GM12891 (cell line): ENCODE data around the gene WTIP.

ENCODE experiments used
- DNase-seq: peaks from one replicate; pipeline ENCODE4 v3.0.0; 2011; ENCODE audit warnings: low spot score; ENCODE audit not compliant: insufficient read length
- FAIRE-seq: peaks from 2 replicates; lab custom pipeline; 2011; peaks lifted over from hg19 to GRCh38; lab: Jason Lieb, UNC
- PAX5 ChIP-seq: IDR thresholded peaks from 2 replicates; pipeline ENCODE4 v1.6.1; 2011; ENCODE audit warnings: low read length, moderate library complexity, mild to moderate bottlenecking; ENCODE audit not compliant: insufficient read depth, severe bottlenecking
- POLR2A ChIP-seq: IDR thresholded peaks from 2 replicates; pipeline ENCODE4 v1.6.1; 2011; ENCODE audit warnings: low read depth, low read length, control low read depth
- POLR2AphosphoS5 ChIP-seq: IDR thresholded peaks from 2 replicates; pipeline ENCODE4 v1.6.1; 2011; ENCODE audit warnings: low read depth, low read length, control low read depth
- POU2F2 ChIP-seq: IDR thresholded peaks from 2 replicates; pipeline ENCODE4 v1.6.1; 2011; ENCODE audit warnings: low read depth, mild to moderate bottlenecking, control low read depth, low read length, moderate library complexity
- SPI1 ChIP-seq: IDR thresholded peaks from 2 replicates; pipeline ENCODE4 v1.6.1; 2011; ENCODE audit warnings: low read depth, low read length, control low read depth
- TAF1 ChIP-seq: IDR thresholded peaks from 2 replicates; pipeline ENCODE4 v1.6.1; 2011; ENCODE audit warnings: low read depth, low read length, control low read depth

WTIP gene

GRCh38 chr19:34479396-34479795, 2.2 kb upstream of the WTIP start:
- DNase-seq = no peak
- FAIRE-seq = no peak
- TF ChIP-seq POU2F2 (no peak), SPI1 (no peak), TAF1 (no peak)

DNA sequence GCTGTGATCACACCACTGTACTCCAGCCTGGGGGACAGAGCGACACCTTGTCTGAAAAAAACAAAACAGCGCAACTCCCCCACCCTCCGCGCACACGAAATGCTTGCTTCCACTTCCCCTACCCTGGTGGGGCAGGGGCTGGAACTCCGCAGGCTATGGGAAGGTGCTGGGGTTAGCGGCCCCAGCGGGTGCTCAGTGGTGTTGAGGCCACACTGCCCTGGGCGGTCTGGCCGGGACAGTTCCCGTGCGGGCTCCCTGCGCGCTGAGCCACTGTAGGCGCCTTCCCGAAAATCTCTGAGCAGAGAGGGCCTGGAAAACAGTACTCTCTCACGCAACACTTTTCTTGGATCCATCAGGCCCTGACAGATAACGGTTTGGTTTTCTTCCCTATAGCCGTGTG, 1.1 kb upstream of the WTIP start:
- TF ChIP-seq PAX5 (no peak), POLR2A (no peak), POLR2AphosphoS5 (no peak), TAF1 (no peak), POU2F2 (no peak), SPI1 (no peak)
- no peak for DNase-seq
- FAIRE-seq = no peak

- FAIRE-seq = no peak
- no peak for DNase-seq
- TF ChIP-seq POLR2A (no peak), POU2F2 (no peak), SPI1 (no peak), POLR2AphosphoS5 (no peak), TAF1 (no peak), PAX5 (no peak)
These were observed 362 bp downstream of the WTIP start for GRCh38 chr19:34481861-34482379.

- DNase-seq = no peak
- TF ChIP-seq POLR2AphosphoS5 (no peak), PAX5 (no peak), POLR2A (no peak), SPI1 (no peak)
- FAIRE-seq = no peak
These were observed 1.1 kb downstream of the WTIP start for GRCh38 chr19:34482380-34483250.

GRCh38 chr19:34484328-34484727, 2.8 kb downstream of the WTIP start:
- FAIRE-seq (no peak), DNase-seq (no peak)

GRCh38 chr19:34485831-34486230, 4.3 kb downstream of the WTIP start:
- no peak for FAIRE-seq

More at GRCh38 chr19:34484328-34484727, 2.8 kb downstream of the WTIP start:
- no peak for TF ChIP-seq PAX5
- no peak for TF ChIP-seq POLR2A
- no peak for TF ChIP-seq SPI1
- no peak for TF ChIP-seq POU2F2

GRCh38 chr19:34487651-34488051, 6.1 kb downstream of the WTIP start:
- TF ChIP-seq TAF1 (no peak), SPI1 (no peak), POLR2AphosphoS5 (no peak), PAX5 (no peak), POU2F2 (no peak), POLR2A (no peak)
- DNase-seq (no peak), FAIRE-seq (no peak)

More at GRCh38 chr19:34485831-34486230, 4.3 kb downstream of the WTIP start:
- DNase-seq = no peak
- no peak for TF ChIP-seq TAF1
- no peak for TF ChIP-seq PAX5
- no peak for TF ChIP-seq POLR2AphosphoS5
- no peak for TF ChIP-seq POU2F2
- TF ChIP-seq POLR2A = no peak
- no peak for TF ChIP-seq SPI1

- TF ChIP-seq TAF1 (no peak), SPI1 (no peak), POLR2AphosphoS5 (no peak), POLR2A (no peak), POU2F2 (no peak), PAX5 (no peak)
- DNase-seq = no peak
- FAIRE-seq = no peak
These were observed 7.6 kb downstream of the WTIP start for GRCh38 chr19:34489175-34489574.

GRCh38 chr19:34490141-34490766, 8.7 kb downstream of the WTIP start:
- FAIRE-seq = no peak
- TF ChIP-seq TAF1 (no peak), PAX5 (no peak), POLR2A (no peak), POLR2AphosphoS5 (no peak), SPI1 (no peak), POU2F2 (no peak)
- no peak for DNase-seq

- no peak for DNase-seq
- FAIRE-seq = no peak
- TF ChIP-seq POLR2AphosphoS5 = no peak
- TF ChIP-seq POU2F2 = no peak
These were observed 11.6 kb downstream of the WTIP start for GRCh38 chr19:34493038-34493648.
